GM19372 (cell line): Measurements from ENCODE around the gene TTLL9.
"Not testable (repeated sequence)": the region's sequence is repeated elsewhere in the genome, so short reads cannot be mapped to it uniquely, and the experiment has no call there.

Experiments used
- ATAC-seq: cut with Tn5 transposase; IDR thresholded peaks from one replicate; pipeline ENCODE4 v1.9.1; 2021; ENCODE audit warnings: mild to moderate bottlenecking, low read depth, moderate library complexity; ENCODE audit not compliant: unreplicated experiment

The TTLL9 gene, protein sequence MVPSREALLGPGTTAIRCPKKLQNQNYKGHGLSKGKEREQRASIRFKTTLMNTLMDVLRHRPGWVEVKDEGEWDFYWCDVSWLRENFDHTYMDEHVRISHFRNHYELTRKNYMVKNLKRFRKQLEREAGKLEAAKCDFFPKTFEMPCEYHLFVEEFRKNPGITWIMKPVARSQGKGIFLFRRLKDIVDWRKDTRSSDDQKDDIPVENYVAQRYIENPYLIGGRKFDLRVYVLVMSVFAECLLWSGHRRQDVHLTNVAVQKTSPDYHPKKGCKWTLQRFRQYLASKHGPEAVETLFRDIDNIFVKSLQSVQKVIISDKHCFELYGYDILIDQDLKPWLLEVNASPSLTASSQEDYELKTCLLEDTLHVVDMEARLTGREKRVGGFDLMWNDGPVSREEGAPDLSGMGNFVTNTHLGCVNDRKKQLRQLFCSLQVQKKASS

GRCh38 chr20:31869942-31870725 lies at the start of gene TTLL9, which contains the start of gene DUSP15:
Gene TTLL9 (plus strand): TSS chr20:31870634. CDS start chr20:31871127, 493 bp downstream.
Gene DUSP15 (minus strand): TSS chr20:31870527. CDS start chr20:31870337, 190 bp downstream.
- peak; percentile 47 for ATAC-seq

GRCh38 chr20:31821427-31821826 lies 49.0 kb upstream of the TTLL9 start:
- no peak for ATAC-seq

DNA sequence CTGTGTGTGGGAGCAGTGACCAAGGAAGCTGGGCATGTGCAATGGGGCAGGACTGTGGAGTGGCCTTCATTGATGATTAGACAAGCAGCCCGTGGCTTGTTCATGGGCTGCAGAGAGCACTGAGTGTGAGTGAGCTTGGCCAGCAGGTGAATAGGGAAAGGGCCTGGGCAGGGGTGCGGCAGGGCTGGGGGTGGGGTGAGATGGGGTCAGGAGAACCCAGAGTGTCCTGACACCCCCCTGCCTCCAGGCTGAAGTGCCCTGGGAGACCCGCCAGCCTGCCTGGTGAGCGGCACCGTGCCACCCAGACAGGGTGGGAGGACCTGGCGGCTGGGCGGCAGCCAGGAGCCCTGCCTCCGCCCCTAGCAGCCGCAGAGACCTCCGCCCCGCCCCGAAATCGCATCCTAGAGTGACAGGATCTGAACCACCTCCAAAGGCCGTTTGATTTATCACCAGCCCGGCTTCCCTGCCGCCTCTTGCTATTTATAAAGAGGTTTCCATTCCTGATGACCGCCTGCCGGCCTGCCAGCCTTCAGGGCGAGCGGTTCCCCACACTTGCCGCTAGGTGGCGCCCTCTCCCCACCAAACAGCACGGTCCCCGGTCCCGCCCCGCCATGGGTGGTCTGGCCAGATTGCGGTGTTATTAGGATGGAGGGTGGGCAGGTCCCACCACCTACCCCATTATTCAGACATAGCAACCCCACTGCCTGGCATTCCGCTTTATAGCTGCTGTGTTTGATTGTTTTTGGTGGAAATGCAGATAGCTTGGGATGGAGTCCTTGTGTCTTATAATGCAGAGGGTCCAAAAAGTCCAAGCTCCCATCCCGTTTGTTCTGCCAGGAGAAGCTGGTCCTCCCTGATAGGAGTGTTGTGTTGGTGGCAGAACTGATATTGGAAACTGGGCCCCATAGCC lies 47.8 kb upstream of the TTLL9 start:
- ATAC-seq = peak; percentile 65

GRCh38 chr20:31823360-31824124 lies 46.9 kb upstream of the TTLL9 start:
- ATAC-seq = no peak

- no peak for ATAC-seq
These were observed 46.3 kb upstream of the TTLL9 start for GRCh38 chr20:31824125-31824485.

DNA sequence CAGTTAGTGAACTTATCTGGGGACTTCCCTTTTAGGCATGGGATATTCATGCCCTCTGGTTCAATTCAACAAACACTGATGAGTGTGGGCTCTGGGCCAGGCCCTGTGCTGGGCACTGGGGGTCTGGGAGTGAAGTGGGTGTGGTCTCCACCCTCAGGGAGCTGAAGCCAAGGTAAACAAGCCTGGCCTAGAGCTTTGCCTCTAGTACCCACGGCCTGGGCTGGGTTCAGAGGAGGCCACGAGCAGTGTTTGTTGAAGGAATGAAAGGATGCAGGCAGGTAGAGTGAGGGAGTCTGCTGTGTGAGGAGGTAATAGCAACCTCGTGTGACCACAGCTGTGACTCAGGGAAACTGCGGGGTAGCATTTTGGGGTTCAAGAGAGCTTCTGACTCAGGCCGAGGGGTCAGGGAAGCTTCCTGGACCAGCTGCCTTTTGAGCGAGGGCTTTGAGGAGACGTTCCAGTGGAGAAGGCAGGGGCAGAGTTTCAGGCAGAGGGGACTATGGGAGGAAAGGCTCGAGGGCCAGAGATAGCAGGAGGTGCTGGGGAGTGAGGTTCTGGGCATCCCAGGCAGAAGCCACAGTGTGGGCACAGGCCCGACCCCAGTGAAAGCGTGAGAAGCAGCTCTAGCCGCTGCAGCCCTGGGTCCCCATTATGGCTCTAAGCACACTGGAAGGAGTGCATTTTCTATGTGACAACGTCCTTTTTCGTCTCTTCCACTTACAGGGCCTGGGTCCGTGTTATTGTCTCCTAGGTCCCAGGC lies 45.7 kb upstream of the TTLL9 start:
- no peak for ATAC-seq

DNA sequence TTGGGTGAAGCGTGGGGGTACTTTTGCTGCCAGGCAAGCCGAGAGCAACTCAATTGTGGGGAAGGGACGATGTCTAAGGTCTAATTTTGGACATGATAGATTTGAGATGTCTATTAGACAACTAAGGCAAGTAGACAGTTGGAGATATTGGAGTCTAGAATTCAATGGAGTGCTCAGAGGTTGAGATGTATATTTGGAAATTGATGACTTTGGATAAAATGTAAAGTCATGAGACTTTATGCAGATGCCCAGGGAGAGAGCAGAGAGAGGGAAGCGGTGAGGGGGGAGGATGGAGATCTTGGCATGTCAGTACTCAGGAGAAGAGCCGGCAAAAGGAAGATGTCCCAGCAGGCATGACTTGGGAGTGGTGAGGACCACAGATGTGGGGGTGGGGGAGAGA lies 44.4 kb upstream of the TTLL9 start:
- no peak for ATAC-seq

GRCh38 chr20:31827059-31827458 lies 43.4 kb upstream of the TTLL9 start:
- no peak for ATAC-seq

DNA sequence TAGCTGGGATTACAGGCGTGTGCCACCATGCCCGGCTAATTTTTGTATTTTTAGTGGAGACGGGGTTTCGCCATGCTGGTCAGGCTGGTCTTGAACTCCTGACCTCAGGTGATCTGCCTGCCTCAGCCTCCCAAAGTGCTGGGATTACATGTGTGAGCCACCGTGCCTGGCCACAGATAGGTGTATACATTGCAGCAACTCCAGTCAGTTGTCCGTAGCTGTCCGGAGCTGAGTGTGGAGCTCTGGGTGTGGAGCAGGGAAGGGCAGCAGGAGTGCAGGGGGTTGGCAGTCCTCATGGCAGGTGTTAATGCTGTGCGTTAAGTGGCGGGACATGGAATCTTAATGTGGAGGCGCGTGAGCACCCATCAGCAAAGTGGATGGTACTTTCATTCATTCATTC lies 42.4 kb upstream of the TTLL9 start:
- ATAC-seq = not testable (repeated sequence)

GRCh38 chr20:31829731-31830130 lies 40.7 kb upstream of the TTLL9 start:
- ATAC-seq = no peak

GRCh38 chr20:31830406-31830981 lies 39.9 kb upstream of the TTLL9 start:
- ATAC-seq = no peak

- no peak for ATAC-seq
These were observed 39.2 kb upstream of the TTLL9 start for GRCh38 chr20:31831211-31831610.

GRCh38 chr20:31831771-31832306 lies 38.6 kb upstream of the TTLL9 start:
- no peak for ATAC-seq

DNA sequence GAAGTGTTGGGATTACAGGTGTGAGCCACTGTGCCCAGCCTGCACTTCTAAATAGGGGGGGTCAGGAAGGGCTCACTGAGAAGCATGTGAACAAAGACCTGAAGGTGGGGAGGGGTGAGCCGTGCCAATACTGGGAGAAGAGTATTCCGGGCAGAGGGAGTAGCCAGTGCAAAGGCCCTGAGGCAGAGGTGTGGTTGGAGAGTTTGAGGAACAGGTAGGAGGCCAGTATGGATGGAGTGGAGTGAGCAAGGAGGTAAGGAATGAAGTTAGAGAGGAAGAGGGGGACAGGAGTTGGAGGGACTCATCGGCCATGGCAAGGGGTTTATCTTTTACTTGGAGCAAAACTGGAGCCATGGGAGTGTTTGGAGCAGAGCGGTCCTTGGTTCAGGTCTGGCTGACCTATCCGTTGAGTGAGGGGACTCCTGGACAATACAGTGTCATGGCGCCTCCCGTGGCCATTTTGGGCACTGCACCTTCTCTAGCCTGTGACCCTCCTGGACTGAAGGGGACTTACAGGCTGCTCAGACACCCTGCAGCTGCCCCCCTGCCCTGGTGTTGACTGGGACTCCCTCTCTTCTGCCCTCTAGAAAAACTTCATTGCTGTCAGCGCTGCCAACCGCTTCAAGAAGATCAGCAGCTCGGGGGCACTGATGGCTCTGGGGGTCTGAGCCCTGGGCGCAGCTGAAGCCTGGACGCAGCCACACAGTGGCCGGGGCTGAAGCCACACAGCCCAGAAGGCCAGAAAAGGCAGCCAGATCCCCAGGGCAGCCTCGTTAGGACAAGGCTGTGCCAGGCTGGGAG lies 37.1 kb upstream of the TTLL9 start:
- no peak for ATAC-seq

DNA sequence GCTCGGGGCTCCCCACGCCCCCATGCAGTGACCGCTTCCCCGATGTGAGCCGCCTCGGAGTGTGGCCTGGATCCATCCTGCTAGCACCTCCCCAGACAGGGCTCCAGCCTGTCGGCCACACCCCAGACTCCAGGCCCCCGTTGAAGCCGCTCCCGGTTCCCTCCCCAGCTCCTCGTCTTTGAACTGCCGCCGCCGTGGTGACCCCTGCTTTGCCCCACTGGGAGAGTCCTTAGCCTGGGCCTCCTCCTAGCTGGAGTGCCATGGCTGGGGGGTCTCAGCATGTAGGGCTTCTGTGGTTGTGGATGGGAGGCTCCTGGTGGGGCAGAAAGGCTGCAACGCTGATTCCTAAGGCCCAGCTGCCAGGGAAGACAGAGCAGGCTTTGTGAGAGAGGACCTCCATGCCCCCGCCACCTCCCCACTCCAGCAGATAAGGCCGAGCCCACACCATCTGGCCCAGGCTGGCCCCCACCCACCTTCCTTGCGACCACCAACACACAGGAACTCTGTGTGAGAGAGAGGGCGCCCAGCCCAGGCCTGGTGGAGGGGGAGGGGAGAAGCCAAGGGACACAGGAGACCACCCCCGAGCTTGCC lies 36.4 kb upstream of the TTLL9 start:
- ATAC-seq = no peak

- no peak for ATAC-seq
These were observed 34.9 kb upstream of the TTLL9 start for GRCh38 chr20:31835554-31835953.
